GM12891 (cell line): ENCODE results near the gene F2RL1.

ENCODE experiments used
- POLR2A ChIP-seq: IDR thresholded peaks from 2 replicates; pipeline ENCODE4 v1.6.1; 2011; ENCODE audit warnings: low read depth, low read length, control low read depth
- POLR2AphosphoS5 ChIP-seq: IDR thresholded peaks from 2 replicates; pipeline ENCODE4 v1.6.1; 2011; ENCODE audit warnings: low read depth, low read length, control low read depth

DNA sequence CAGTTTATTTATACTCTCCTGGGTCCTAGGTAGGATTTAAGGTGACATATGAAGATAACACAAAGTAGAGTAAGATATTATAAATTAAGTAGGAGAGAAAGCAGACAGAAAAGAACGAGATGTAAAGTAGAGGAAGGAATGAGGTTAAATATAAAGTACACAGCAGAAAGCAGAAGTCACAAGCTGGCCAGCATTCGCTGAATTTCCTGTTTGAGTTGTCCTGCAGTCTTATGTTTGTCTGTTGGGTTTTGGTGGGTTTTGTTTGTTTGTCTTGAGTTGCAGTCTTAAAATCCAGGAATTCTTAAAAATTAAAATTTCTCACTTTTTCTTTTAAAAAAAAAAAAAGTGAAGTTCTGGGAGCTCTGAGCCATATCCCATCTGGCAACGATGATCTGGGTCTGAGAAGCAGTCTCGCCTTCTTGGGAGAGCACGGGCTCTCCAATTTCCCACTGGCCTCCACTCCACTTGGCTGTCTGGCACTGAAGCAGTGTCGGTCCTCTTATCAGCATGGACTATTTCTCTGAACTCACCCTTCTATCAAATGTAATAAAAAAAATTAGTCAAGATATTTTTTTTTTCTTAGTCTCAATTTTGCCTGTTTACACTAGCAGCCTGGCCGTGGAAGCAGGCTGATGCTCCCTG, 33.0 kb downstream of the F2RL1 start:
- no peak for TF ChIP-seq POLR2A
- TF ChIP-seq POLR2AphosphoS5, result no peak
